Retinal pigment epithelial cell (primary cell): ENCODE data around the gene CLASP1.
A peak's percentile ranks its signal among the peaks of the same experiment; 100 is the strongest.

Source experiments
- DNase-seq: peaks from one replicate; pipeline ENCODE4 v3.0.0-alpha.2; 2010; ENCODE audit warnings: low read depth
- H3K4me3 ChIP-seq: 2 replicates; pipeline ENCODE4 v1.5.1; 2011; ENCODE audit warnings: mild to moderate bottlenecking, low read length, control low read depth, moderate library complexity
- TF ChIP-seq, protein P1 (sequence below): conservative IDR thresholded peaks from 2 replicates; pipeline ENCODE4 v1.5.1; 2011; ENCODE audit warnings: low read depth, low read length, control low read depth, inconsistent platforms

CLASP1 gene

DNA sequence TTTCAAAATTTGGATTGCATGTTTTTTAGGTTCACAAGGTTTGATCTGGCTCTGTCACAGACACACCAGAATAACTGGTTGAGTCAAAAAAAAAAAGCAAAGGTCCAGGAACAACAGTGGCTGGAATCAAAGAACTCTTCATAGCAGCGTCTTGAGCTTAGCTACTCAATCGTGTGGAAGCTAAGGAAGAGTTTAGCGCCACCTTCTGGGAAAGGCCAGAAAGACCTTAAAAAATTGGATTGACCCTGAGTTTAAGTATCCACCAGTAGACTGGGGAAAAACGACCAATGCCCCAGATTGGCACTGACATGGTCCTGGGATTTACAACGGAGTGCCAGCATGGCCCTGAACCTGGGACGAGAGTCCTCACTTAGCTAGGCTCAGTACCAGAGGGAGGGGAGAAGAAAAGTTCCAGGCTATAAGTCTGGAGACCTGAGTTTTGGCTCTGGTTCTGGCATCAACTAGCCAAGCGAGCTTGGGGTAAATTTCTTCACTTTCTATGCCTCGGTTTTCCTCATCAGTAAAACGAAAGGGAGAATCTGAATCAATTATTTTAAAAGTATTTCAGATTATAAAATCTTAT is 293.1 kb downstream of the CLASP1 start:
- TF ChIP-seq, protein P1, sequence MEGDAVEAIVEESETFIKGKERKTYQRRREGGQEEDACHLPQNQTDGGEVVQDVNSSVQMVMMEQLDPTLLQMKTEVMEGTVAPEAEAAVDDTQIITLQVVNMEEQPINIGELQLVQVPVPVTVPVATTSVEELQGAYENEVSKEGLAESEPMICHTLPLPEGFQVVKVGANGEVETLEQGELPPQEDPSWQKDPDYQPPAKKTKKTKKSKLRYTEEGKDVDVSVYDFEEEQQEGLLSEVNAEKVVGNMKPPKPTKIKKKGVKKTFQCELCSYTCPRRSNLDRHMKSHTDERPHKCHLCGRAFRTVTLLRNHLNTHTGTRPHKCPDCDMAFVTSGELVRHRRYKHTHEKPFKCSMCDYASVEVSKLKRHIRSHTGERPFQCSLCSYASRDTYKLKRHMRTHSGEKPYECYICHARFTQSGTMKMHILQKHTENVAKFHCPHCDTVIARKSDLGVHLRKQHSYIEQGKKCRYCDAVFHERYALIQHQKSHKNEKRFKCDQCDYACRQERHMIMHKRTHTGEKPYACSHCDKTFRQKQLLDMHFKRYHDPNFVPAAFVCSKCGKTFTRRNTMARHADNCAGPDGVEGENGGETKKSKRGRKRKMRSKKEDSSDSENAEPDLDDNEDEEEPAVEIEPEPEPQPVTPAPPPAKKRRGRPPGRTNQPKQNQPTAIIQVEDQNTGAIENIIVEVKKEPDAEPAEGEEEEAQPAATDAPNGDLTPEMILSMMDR: peak; percentile 91
- H3K4me3 ChIP-seq: no peak overlapping the region
- peak; percentile 26 for DNase-seq

DNA sequence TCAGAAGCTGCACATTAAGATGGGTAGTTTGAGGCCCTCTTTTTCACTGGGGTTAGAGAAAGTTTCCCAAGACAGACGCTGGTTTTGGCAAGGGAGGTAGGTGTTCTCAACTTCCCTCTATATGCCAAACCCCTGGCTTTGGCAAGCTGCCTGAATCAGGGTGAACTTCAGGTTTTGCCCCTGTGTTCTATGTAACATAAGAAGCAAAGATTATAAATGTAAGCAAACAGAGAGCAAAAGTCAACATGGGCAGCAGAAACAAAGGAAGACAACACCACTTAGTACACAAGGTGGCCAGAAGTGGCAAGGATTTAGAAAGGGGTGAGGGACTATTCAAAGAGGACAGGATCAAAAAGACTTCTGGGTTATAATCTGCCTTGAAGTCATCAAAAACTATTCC is 293.8 kb downstream of the CLASP1 start:
- TF ChIP-seq, protein P1: no peak

DNA sequence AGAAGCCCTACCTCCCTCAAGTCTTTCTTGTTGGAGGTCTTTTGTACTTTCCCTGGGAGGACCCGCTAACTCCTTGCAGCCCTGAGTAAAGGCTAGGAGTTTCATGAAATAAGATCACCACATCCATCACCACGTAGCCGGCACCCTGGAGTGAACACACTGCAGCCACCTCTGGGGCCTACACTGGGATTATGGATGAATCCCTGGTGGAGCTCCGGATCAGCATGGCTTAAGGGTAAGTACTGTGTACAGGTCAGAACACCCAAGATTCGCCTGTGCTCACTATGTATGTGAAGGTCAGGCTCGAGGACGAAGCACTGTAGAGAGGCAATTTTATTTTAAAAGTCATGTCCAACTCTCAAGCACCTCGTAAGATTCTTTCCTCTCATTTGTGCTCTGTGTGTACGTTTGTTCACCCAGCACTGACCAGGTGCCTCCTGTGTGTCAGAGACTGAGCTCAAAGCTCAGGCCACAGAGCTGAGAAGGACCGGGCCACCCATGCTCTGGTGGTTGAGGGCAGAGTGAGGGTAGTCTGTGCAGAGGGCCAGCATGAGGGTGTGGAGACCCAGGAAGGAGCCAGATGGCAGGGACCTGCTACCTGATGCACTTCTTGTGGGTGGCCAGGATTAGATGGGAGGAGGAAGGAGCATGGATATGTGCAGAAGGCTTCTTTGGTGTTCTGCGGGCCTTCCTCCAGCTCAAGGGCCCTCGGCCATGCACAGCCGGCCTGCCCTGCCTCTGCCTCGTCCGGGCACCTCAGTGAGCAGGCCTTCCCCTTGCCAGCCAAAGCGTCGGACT is 297.5 kb downstream of the CLASP1 start:
- TF ChIP-seq, protein P1: no peak
- H3K4me3 ChIP-seq: no peak overlapping the region
- DNase-seq: no peak

More for the DNA sequence above, 293.8 kb downstream of the CLASP1 start:
- no peak for DNase-seq
- no peak overlapping the region for H3K4me3 ChIP-seq

DNA sequence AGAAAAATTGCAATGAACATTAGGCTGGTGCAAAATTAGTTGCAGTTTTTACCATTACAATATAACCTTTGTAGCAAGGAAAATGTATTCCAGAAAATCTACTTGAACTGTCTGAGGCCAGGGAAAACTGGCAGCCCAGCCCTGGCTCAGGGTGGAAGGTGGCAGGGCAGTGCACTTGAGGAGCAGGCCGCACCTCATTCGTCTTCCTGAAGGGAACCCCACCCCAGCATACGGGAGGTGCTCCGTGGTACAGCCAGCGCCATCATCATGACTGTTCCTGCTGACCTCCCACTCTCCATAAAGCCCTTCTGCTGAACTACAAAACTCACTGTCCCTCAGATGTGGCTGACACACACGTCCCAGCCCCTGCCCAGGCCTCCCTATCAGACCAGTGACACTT is 298.4 kb downstream of the CLASP1 start:
- DNase-seq: no peak
- TF ChIP-seq, protein P1: no peak
- H3K4me3 ChIP-seq: no peak overlapping the region

DNA sequence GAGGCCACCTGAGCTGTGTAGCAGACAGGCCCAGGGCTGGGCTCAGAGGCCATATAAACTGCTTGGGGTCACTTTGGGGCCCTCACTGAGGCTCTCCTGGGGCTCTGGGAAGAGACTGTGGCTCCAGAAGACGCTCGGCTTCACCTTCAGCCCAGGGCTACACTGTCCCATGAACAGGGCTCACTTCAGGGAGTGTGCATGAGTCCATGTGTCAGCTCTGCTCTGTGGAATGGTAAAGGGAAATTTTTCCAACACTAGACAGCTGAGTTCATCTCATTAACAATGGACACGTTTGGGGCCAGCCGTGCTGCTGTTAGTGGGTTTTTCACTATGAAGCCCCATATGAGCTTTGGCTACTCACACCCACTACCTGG is 298.9 kb downstream of the CLASP1 start:
- TF ChIP-seq, protein P1: no peak
- DNase-seq: no peak
- no peak overlapping the region for H3K4me3 ChIP-seq

DNA sequence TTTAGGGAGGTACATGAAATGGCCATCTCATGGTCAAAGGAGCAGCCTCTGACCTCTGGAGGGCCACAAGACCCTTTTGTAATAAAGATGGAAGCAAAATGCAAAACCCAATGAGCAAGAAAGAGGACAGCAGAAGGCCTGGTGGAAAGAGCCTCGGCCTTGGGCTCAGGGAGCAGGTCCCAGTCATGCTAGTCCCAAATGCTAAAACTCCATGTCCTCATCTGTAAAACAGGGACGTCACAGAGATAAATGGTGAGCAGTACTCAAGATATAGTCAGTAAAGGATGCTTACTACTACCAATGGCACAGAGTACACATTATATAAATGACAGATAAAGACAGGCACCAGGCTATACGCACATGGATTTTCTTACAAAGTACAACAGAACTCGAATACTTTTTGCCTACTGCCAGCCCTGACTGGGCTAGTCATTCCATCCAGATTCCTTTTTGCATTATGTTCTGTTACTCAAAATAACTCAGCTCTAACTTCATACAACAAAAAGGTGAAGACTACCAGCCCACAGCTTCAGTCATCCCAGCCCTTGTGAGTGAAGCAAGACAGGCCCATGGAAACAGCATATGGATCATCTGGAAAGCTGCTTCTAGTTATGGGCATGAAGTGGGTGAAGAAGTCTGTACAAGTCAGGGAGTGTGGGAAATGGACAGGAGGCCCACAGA is 299.4 kb downstream of the CLASP1 start:
- H3K4me3 ChIP-seq: no peak overlapping the region
- no peak for DNase-seq
- TF ChIP-seq, protein P1: no peak
